Fibroblast of gingiva (primary cell): ENCODE results near the gene NR3C2.

Experiments used
- DNase-seq: peaks from one replicate; pipeline ENCODE4 v3.0.0-alpha.2; 2011; ENCODE audit warnings: low read depth

NR3C2 gene

GRCh38 chr4:148074462-148074861 lies 367.8 kb downstream of the NR3C2 start:
- DNase-seq: no peak

GRCh38 chr4:148073349-148073748 lies 368.9 kb downstream of the NR3C2 start:
- DNase-seq: no peak

DNA sequence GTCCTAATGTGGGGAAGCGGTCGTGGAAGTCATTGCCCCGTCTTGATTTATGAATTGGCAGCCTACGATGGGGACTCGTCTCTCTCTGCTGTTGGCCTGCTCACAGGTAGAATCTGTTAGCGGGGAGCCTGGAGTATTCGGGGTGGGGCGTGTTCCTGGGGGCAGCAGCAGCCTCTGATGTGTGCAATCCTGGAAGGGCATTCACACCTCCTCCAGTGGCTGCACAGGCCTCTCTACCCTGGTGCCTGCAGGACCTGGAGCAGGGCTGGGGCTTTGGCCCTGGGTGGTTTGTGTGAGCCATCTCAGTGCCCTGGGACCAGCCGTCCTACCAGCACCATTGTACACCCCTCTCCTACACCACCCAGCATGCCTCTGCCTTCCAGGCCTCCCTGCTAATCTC lies 369.4 kb downstream of the NR3C2 start:
- DNase-seq: no peak

DNA sequence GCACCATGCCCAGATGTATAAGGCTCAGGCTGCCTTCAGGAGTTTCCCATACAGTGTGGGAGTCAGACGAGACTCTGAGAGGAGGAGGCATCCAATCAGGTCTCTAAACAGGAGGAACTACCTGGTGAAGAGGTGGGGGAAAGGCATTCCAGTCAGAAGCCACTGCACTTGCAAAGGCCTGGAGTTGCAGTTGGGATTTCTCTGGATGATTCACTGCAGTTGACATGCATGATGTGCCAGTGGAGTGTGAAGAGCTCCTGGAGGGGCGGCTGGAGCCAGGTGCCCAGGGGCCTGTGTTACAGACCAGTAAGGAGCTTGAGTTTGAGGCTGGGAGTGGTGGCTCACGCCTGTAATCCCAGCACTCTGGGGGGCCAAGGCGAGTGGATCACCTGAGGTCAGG lies 371.2 kb downstream of the NR3C2 start:
- no peak for DNase-seq

DNA sequence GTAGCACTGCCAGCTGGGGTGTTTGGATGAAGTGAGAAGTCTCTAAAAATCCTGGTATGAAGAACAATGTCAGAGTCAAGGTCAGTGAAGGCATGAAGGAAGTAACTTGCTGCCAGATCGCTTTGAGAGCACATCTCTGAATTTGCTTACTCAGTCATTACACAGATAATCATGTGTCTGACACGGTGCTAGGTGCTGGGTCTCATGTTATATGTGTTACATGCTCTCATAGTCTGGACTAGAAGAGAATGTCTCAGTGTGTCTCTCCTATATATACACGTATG lies 372.4 kb downstream of the NR3C2 start:
- no peak for DNase-seq

GRCh38 chr4:148069086-148069894 lies 372.9 kb downstream of the NR3C2 start:
- no peak for DNase-seq

- DNase-seq: no peak
Measured at GRCh38 chr4:148068065-148068911, 373.9 kb downstream of the NR3C2 start.

DNA sequence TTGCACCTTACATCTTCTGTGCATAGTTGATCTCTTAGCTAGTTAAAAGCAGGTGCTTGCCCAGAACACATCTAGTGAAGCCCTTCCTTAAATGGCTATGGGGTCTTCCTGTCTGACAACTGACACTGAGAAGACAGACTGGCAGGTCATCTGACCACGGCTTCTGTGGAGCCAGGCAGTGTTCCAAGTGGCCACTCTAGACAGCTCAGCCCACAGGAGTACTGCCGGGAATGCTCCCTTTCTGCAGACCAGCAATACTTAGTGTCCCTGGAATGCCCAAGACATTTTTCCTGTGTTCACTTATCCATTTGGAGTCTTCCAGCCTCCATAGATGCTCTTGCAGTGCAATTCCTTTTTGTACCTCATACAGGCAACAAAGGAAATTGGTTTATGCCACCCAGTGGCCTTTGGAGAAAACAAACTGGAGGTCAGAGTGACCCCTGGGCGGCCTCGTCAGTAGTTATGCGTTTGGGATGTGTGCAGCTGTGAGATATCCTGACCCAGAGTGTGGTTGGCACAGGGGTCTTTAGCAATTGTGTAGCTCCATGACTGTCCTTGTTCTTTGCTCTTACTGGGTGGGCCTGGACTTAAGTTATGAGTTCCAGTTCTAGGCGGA lies 374.8 kb downstream of the NR3C2 start:
- no peak for DNase-seq

DNA sequence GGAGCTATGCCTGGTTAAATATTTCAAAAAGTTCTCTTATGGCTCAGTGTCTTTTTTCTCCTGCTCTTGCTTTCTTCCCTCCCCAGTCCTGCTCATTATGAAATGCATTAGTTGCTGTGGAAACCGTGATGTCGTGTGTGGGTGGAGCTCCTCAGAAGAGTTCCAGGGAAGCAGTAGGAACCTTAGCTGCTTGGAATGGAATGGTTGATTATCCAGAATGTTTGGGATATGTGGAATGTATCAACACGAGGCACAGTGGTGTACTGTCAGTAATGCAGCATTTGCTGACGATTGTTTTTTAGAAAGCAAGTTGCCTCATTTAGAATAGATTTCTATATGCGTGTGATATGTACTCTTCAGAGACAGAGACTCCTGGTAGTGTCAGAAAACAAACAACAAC lies 377.1 kb downstream of the NR3C2 start:
- DNase-seq: peak; percentile 56

- no peak for DNase-seq
Measured at GRCh38 chr4:148064451-148064850, 377.8 kb downstream of the NR3C2 start.

DNA sequence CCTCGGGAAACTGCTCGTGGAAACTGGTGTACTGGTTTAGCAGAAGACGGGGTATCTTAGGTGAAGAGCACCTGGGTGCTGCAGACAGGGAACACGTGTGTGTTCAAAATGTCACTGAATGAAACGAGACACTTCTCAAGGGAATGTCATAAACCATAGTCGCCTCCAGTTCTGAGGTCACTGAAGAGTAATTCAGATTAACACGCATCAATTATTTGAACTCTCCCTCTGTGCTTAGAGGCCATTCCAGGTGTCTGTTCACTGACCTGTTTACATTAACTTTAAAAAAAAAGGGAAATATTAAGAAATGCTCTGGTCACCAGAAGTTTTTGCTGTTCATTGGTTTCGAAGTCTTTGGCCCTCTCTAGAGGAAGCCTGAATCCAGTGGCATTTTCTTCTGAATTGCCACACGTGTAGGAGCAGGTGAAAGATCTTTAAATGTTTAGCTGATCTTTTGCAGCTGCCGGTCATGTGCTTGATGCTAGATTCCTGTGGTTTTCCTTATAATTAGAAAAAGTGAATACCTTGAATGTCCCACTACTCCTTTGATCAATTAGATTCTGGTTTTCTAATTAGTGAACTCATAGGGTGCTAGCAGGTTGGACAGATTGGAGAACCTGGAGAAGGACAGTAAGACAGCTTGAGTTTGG lies 379.8 kb downstream of the NR3C2 start:
- DNase-seq: no peak

- DNase-seq: no peak
Measured at GRCh38 chr4:148061795-148062194, 380.4 kb downstream of the NR3C2 start.

DNA sequence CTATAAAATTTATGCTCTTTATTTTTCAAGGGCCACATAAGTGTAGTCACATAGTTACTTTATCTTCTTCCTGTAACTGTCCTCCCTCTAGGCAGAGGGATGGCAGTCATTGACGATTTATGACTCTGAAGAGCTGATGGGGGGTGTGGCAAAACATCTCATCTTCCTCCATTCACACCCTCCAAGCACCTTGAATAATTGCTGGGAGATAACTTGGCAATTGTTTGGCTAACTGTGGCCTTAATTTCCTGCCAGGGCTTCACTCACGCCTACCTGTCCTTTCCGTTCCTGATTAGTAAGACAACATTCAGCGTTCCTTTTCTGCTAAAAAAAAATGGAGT lies 381.1 kb downstream of the NR3C2 start:
- no peak for DNase-seq

DNA sequence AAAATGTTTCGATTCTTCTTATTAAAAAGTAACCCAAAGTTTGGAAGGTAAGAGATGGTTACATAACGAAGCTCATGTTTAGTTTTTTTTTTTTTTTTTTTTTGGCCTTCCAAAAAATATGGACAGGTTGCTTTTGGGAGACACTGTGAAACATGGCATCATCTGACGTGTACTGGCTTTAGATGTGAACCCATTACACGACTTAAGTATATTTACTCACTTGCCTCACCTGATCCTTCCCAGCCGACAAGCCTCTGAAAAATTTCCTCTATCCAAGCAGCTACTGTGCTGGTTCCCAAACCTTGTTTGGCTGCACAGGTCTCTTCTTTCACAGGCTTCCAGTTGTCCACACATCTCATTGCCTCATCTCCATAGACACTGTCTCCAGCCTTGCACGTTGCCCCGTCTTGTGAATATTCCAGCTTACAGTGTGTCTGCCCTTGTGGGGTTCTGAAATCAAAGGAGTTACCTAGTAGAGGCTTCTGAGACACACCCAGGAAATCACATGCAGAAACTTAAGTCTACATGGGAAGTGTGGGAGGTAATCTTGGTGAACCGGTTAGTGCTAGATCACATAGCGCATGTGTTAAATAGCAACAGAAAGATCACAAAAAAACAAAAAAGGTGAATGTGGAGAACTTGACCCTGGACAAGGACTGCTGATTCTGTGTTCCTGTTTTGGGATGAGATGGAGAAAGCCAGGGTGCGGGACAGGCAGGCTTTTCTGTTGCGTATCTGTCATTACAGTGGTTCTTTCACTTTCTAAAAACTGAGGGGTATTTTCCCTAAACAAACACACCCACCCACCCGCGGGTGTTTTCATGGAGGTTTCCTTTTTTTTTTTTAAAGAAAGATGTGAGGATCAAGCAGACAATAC lies 381.7 kb downstream of the NR3C2 start:
- no peak for DNase-seq

GRCh38 chr4:148059617-148060180 lies 382.5 kb downstream of the NR3C2 start:
- DNase-seq: no peak

DNA sequence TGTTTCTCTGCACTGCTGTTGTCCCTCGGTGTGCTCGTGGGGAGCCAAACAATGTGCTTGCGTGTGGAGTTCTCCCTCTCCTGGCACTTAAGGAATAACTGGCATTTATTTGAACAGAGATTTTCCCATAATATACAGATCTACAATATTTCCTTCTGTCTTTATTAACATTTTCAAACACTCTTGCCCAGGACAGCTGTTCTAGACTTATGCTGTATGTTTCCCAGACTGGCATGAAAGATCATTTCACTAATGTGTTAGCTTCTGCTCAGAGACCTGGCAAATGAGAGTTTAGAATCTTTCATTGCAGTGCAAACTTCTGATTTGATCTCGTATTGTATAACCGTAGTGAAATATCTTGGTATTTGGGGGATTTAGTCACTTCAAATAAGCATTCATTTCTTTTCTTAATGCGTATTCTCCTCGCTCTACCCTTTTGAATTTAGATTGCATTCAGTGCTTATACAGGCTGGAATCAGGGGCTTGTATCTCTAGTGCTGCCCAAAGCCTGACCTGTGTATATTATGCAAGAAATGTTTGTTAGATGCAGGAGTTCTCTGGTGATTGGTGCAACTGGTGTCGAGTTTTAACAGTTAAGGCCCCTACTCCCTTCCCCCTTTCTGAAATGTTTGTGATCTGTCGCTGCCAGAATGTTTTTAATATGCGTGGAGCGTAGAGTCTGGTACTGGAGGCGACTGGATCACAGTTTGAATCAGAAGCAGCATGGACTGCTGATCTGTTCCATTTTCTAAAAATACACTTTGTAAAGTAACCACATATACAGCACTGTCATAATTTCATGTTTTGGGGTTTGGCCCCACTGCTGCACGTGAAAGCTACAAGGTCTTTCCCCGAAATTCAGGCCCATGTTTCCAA lies 384.0 kb downstream of the NR3C2 start:
- DNase-seq: no peak

GRCh38 chr4:148057516-148057915 lies 384.7 kb downstream of the NR3C2 start:
- no peak for DNase-seq

GRCh38 chr4:148056879-148057278 lies 385.3 kb downstream of the NR3C2 start:
- DNase-seq: peak; percentile 12

DNA sequence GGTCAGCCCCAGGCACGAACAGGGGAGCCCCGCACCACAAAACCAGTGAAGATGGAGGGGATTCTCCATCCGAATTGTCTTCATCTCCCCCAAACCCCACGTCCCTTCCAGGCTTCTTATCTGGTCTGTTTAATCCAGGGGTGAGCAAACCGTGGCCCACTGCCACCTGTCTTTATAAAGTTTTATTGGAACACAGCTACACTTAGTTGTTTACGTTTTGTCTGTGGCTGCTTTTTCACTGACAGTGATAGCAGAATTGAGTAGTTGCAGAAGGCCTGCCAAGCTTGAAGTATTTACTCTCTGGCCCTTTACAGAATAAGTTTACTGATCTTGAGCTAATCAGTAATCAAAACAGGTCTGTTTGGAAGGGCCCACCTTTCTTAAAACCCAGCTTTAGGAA lies 386.4 kb downstream of the NR3C2 start:
- DNase-seq: no peak

- DNase-seq: no peak
Measured at GRCh38 chr4:148054275-148054674, 387.9 kb downstream of the NR3C2 start.
